ENCODE measurements around the gene RINT1.
"Not testable (repeated sequence)": the region's sequence is repeated elsewhere in the genome, so short reads cannot be mapped to it uniquely, and the experiment has no call there.

The RINT1 gene

DNA sequence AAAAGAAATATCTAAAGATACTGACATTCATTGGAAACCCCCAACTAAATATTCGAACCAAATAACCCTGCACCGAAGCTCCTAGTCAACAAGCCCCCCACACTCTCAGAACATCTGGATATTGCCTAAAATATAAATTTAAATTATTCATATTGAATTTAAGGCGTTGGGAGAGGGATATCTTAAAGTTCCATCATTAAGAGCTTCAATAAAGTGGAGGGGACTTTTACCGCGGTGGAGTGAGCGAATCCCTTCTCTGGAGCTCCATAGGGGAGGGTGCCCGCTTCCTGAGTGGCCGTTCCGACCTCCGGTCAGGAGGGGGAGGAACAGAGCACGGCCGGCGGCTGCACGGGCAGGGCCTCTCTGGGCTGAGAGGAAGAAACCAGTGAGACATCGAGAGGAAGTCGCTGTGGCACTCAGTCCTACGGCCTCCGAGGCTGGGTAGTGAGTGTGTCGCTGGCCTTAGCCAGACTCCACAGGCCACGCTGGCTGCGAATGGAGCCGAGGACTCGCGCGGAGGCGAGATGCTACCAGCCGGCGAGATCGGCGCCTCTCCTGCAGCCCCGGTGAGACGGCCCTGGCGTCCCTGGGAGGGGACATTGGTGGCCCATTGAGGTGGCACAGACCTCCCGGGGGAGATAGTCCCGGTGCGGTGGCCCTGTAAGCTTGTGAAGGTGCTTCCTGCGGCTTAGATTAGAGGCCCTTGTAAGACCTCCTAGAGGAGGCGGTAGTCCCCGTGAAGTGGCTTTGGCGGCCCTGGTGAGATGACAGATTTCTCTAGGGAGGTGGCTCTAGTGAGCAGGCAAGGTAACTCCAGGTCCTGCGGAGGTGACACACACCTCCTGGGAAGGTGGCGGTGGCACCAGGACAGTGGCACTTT is at the start of gene RINT1:
TSS of gene RINT1 (plus strand) at position 410 of the 880 bp plus-strand sequence. CDS start at position 525, 115 bp downstream.
- peak; percentile 78 to 89 for DNase-seq (ENCODE audit: low read depth in 1 of 2, low spot score in 1 of 2)

DNA sequence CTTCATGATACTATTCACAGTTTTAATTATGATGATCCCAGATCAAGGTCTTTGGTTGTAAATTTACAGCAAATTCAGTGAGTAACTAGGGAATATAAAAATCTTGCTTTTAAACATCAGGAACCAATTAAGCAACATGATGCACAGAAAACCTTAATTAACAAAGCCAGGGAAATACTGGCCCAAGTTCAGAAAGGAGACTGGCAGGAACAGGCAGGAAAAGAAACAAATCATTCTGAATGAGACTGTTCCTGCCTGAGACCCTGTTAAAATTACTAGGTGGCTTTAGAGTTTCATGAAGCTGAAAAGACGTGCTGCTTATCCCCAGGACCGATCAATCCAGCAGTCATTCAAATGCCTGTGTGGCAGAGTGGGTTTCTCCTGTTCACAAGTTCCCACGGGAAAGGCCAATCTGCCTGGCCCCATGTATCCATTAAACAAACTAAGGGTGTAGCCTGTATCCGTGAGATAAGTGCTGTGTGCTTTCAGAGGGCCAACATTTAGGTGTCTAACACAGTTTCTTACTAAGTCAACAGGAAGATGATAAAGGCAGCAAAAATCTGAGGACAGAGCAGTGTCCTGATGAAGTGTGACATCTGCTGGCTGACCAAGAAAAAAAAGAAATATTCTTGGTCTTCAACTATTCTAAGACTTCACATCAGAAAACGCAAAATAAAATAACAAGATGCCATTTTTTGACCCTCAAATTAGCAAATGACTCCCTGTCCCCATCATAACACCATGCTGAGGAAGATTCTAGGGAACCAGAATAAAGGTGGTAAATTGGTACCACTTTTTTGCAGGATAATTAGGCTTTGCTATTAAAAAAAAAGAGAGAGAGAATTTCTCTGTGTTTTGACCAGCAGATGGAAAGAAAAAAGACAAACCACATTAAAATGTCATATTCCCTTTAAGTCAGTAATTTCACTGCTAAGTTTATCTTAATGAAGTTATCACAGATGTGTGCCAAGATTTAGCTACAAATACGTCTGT is 44.1 kb upstream of the RINT1 start:
- DNase-seq (ENCODE audit: low read depth in 1 of 2, low spot score in 1 of 2): no peak

DNA sequence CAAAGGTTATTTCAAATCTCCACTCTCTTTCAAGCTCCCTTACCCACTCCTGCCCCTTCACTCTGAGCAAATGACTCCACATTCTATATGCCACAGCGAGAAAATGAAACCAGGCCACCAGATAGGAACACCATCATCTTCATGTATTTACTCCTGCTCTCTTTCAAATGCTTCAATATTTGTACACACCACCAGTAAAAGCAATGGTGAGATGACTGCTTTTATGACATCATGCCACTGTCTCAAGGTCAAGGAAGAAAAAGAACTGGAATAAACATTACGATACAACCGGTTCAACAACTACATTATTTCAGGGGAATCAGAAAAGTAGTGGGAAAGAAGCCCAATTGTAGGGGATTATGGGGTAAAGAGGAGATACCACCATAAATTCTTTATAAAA is 42.6 kb upstream of the RINT1 start:
- DNase-seq (ENCODE audit: low read depth in 1 of 2, low spot score in 1 of 2): no peak

DNA sequence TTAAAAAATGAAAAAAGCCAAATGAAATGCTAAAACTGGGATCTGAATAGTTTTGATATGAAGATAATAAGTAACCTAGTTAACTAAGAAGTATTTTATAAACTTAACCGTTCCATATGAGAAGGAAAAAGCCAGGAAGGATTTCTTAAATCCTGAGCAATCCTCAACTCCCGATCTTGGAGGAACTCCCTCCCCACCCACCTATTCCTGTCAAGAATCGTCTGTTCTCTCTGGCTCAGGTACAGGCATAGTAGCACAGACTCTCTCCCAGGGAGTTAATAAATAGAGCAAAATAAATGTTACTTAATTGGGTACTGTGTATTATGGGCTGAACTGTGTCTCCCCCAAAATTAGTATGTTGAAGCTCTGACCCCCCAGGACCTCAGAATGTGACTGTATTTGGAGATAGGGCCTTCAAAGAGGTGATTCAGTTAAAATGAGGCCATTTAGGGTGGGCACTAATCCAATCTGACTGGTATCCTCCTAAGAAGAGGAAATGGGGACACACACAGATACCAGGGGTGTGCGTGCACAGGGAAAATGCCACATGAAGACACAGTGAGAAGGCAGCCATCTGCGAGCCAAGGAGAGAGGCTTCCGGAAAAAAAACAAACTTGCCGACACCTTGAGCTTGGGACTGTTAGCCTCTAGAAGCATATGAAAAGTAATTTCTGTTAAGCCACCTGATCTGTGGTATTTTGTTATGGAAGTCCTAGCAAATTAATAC is 38.6 kb upstream of the RINT1 start:
- DNase-seq (ENCODE audit: low read depth in 1 of 2, low spot score in 1 of 2): no peak

DNA sequence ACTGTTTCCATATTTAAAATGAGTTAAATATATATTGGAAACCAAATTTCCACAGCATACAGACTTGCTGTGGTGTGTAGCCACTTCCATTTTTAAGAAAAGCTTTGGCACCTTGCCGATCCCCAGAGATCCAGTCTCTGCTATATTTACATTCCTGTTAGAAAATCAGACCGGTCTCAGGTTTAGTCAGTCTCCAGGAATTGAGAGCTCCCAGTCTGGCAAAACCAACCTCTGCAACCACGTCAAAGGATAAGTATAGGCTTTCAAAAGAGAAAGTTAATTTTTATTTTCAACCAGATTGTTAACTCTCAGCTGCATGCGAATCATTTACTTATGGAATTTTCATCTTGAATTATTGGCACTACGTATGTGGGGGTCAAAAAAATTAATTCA is 38.1 kb upstream of the RINT1 start:
- DNase-seq (ENCODE audit: low read depth in 1 of 2, low spot score in 1 of 2): no peak

DNA sequence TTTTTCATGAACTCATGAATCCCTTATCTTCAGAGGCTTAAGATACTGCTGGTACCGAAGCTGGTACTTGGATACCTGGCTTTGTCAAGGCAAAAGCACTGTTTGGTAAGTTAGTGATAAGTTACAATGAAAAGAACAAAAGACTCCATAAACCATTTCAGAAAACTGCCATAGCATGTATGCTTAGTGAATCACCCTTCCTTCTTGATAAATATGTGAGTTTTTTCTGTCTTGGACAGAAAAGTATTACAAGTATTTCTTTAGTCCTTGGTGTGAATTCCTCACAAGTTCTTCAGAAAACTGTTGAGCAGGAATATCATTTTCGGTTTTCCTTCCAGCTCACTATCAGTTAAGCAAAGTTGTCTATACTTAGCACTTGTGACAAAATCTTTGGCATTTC is 35.5 kb upstream of the RINT1 start:
- DNase-seq (ENCODE audit: low read depth in 1 of 2, low spot score in 1 of 2): no peak

DNA sequence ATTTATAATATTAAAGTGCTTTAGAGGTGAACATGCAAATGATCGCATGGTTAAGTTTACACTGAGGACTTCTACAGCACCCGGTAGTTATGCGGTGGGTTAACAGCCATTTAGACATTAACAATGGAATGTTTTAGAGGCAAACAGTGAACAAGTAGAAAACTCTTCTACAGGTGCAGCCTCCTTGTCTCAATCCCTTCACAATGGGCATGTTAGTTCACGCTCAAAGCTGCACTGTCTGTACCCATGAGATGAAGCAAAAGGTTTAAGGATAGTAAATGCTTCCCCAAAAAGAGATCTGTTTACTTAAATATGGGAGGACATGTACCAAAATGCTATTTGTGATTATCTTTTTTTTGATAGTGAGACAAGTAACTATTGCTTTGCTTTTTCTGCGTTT is 35.0 kb upstream of the RINT1 start:
- no peak for DNase-seq (ENCODE audit: low read depth in 1 of 2, low spot score in 1 of 2)

DNA sequence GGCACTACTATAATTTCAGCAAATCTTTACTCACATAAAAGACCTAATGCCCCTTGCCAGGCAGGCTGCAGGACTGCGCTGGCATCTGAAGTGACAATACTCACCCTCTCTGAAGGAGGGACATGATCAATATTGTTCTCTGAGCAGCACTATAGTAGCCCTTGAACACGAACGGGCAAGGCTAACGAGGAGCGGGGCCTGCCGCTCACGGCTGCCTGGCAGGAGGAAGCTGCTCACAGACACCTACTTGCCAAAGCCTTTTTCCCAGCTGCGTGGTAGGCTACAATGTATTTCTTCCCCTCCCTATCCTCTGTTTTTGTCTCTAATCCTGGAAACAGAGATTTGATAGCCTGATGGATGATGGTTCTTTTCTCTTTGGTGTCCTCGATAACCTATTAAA is 29.8 kb upstream of the RINT1 start:
- no peak for DNase-seq (ENCODE audit: low read depth in 1 of 2, low spot score in 1 of 2)

DNA sequence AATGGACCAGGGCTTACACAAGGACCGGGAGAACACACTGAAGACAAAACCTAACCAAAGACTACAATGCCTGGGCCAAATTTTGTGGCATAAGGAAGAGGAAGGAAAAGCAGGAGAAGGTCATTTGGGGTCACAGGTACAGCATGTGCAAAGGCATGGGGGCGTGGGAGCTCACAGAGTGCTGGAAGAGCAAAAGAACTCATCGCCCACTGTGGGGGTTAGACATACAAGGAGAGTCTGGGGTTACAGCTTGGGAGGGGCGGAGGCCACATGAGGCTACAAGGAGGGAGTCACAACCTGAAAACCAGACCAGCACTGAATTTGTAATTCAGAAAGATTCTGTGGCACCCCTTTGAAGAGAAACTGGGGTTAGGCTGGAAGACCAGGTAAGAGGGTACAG is 19.6 kb upstream of the RINT1 start:
- no peak for DNase-seq (ENCODE audit: low read depth in 1 of 2, low spot score in 1 of 2)

DNA sequence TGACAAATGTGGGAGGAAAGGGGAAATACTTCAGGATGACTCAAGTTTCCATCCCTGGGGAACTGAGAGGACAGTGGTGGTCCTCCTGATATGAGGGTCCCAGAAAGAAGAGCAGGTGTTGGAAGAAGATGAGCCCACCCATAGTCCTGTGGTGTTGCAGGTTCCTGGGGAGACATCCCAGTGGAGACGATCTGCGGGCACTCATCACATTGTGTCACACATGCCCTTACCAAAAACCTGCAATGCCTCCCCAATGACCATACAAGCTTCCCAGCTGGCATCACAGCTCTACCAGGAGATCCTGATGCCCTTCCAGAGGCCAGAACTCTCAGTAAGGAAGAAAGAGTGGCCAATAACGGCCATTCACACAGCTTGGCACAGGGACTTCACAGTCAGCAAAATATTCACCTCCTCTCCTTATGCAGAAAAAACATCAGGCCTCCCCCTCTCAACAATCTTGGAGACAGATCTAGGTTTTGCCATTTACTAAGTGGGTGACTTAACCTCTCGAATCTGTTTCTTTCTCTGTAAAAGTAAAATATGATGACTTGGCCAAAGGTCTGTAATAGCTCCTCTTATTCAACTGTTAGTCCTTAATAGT is 19.0 kb upstream of the RINT1 start:
- DNase-seq (ENCODE audit: low read depth in 1 of 2, low spot score in 1 of 2): no peak

DNA sequence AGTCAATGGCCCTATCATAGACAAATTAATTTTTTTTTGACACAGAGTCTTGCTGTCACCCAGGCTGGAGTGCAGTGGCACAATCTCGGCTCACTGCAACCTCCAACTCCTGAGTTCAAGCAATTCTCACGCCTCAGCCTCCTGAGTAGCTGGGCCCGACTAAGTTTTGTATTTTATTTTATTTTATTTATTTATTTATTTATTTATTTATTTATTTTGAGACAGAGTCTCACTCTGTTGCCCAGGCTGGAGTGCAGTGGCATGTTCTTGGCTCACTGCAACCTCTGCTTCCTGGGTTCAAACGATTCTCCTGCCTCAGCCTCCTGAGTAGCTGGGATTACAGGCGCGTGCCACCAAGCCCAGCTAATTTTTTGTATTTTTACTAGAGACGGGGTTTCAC is 16.4 kb upstream of the RINT1 start:
- not testable (repeated sequence) for DNase-seq (ENCODE audit: low read depth in 1 of 2, low spot score in 1 of 2)

DNA sequence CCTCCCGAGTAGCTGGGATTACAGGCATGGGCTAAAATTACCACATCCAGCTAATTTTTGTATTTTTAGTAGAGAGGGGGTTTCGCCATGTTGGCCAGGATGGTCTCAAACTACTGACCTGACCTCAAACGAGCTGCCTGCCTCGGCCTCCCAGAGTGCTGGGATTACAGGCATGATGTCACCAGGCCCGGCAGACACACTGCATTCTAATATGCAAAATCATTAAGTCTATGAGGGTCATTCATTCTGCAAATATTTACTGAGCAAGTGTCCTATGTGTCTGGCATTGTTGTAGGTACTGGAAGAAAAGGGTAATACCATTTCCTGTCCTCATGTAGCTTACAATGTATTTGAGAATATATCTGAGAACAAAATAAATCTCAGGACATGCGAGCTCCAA is 12.6 kb upstream of the RINT1 start:
- no peak for DNase-seq (ENCODE audit: low read depth in 1 of 2, low spot score in 1 of 2)

DNA sequence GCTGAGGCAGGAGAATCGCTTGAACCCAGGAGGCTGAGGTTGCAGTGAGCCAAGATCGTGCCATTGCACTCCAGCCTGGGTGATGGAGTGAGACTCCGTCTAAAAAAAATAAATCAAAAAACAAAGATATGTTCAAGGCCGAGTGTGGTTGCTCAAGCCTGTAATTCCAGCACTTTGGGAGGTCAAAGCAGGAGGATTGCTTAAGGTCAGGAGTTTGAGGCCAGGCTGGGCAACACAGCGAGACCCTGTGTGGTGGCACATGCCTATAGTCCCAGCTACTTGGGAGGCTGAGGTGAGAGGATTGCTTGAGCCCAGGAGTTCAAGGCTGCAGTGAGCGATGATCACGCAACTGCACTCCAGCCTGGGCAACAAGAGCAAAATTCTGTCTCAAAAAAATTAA is 11.4 kb upstream of the RINT1 start:
- not testable (repeated sequence) for DNase-seq (ENCODE audit: low read depth in 1 of 2, low spot score in 1 of 2)

DNA sequence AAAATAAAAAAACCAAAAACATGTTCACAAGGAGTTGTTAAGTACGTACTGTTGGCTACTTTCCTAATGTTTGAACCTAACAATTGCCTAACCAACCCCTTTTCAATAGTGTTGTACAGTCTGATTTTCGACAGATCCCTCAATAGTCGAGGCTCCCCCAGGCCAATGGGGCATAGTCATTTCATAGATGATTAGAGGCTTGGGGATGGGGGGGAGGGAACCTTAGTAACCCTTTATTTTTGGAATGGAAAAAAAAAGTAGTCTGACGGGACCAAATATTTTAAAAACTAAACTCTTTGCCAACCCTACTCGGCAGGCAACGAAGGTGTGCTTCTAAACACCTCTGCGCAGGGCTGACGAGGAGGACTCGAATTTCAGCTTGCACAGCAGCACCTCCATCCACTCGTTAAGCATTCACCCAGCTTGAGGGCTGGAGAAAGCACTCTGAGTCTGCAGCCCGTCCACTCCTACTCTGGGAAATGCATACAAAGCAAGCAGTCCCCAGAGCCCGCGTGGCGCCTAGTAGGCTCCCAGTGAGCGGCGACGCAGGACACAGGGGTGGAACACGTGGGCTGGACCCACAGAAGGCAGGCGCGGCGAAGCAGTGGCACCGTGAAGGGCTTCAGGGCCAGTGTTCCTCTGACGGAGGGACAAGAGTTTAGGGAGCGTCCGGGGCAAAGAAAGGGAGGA is 10.8 kb upstream of the RINT1 start:
- peak; percentile 26 to 42 for DNase-seq (ENCODE audit: low read depth in 1 of 2, low spot score in 1 of 2)

DNA sequence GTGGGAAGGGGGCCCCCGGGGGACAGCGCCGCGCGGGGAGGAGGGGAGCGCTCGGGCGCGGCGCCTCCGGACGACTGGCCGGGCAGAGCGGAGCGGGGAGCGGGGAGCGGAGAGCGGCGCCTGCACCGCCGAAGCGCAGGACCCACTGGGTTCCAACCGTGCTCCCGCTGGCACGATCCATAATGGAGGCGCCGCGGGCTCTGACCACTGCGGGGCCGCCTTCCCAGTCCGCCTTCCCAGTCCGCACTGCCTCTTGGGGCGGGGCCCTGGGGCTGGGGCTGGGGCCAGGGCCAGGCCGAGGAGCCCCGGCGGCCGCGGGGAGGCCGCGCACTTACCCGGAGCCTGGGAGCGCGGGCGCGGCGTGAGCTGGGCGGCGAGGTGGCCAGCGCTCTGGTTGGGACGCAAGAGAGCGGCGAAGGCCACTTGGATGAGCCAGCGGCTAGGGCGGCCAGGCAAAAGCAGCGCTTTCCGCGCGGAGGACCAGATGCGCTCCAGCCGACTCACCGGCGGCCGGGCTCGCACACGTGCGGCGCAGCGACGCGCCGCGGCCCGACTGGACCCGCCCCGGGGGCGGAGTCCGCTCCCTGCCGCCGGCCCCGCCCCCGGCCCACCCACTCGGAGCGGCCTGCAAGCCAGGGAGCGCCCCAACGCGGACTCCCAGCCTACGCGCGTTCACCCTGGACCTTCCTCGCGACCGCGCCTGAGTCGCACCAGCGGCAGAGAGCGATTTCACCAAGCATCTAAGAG is 10.1 kb upstream of the RINT1 start, which contains the start of gene PUS7:
TSS of gene PUS7 (minus strand) at position 555 of the 747 bp plus-strand sequence. CDS start 13,759 bp downstream, outside the sequence.
- DNase-seq (ENCODE audit: low read depth in 1 of 2, low spot score in 1 of 2): peak; percentile 67 to 74

DNA sequence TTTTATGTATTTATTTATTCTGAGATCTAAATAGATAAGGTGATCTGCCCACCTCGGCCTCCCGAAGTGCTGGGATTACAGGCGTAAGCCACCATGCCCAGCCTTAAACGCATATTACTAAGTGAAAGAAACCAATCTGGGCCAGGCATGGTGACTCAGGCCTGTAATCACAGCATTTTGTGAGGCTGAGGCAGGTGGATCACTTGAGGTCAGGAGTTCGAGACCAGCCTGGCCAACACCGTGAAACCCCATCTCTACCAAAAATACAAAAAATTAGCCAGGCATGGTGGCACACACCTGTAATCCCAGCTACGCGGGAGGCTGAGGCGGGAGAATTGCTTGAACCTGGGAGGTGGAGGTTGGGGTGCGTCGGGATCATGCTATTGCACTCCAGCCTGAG is 7.6 kb upstream of the RINT1 start:
- DNase-seq (ENCODE audit: low read depth in 1 of 2, low spot score in 1 of 2): not testable (repeated sequence)

DNA sequence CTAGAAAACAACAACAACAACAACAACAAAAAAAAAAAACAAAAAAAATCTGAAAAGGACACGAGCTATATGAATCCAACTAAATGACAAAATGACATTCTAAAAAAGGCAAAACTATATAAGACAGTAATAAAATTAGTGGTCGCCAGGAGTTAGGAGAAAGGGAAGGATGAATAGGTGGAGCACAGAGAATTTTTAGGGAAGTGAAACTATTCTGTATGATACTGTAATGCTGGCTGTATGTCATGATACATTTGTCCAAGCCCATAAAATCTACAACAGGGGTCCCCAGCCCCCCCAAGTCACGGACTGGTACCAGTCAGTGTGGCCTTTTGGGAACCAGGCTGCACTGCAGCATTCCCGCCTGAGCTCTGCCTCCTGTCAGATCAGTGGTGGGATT is 7.2 kb upstream of the RINT1 start:
- DNase-seq (ENCODE audit: low read depth in 1 of 2, low spot score in 1 of 2): no peak

DNA sequence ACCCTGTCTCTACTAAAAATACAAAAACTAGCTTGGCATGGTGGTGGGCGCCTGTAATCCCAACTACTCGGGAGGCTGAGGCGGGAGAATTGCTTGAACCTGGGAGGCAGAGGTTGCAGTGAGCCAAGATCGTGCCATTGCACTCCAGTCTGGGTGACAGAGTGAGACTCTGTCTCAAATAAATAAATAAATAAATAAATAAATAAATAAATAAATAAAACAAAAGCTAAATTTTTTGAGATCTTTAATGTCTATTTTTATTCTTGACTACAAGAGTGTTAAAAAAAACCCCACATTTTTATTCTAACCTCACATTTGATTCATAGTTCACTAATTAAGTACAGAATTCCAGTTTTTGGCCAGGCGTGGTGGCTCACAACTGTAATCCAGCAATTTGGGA is 4.3 kb upstream of the RINT1 start:
- DNase-seq (ENCODE audit: low read depth in 1 of 2, low spot score in 1 of 2): not testable (repeated sequence)

DNA sequence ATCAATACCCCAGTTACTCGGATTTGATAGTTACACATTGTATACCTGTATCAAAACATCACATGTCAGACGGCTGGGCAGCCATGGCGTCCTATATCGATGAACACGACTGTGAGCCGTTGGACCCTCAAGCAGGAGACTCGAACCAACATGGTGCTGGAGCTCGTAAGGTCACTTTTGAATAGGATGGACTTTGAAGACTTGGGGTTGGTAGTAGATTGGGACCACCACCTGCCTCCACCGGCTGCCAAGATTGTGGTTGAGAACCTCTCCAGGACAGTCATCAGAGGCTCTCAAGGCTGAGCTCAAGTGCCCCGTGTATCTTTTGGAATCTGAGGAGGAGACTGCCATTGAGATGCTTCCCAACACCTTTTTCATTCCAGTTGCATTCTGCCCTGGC is 1.9 kb upstream of the RINT1 start:
- DNase-seq (ENCODE audit: low read depth in 1 of 2, low spot score in 1 of 2): no peak
